ENCODE results near the gene LEKR1. TPM values are rescaled to one million over a fixed set of nuclear protein-coding genes. Genes with fewer than 3 reads are reported as not detected.

The LEKR1 gene
- polyA plus RNA-seq, 4 donors: 1.9 to 4.6 (median 2.4) TPM

- DNase-seq (ENCODE audit: low read depth in 4 of 4, low spot score in 2 of 4): no peak
Observed at GRCh38 chr3:157045238-157045850, 219.2 kb downstream of the LEKR1 start.

GRCh38 chr3:157046520-157046919 lies 220.4 kb downstream of the LEKR1 start:
- DNase-seq (ENCODE audit: low read depth in 4 of 4, low spot score in 2 of 4): no peak

GRCh38 chr3:157051055-157051454 lies 224.9 kb downstream of the LEKR1 start:
- DNase-seq (ENCODE audit: low read depth in 4 of 4, low spot score in 2 of 4): no peak

- no peak for DNase-seq (ENCODE audit: low read depth in 4 of 4, low spot score in 2 of 4)
Observed at GRCh38 chr3:157051591-157051990, 225.4 kb downstream of the LEKR1 start.

GRCh38 chr3:157056035-157056434 lies 229.9 kb downstream of the LEKR1 start:
- DNase-seq (ENCODE audit: low read depth in 4 of 4, low spot score in 2 of 4): no peak

GRCh38 chr3:157058392-157059071 lies 232.4 kb downstream of the LEKR1 start:
- DNase-seq (ENCODE audit: low read depth in 4 of 4, low spot score in 2 of 4): no peak

- no peak for DNase-seq (ENCODE audit: low read depth in 4 of 4, low spot score in 2 of 4)
Observed at GRCh38 chr3:157059181-157059580, 233.0 kb downstream of the LEKR1 start.

GRCh38 chr3:157059661-157060060 lies 233.5 kb downstream of the LEKR1 start:
- DNase-seq (ENCODE audit: low read depth in 4 of 4, low spot score in 2 of 4): no peak

- no peak for DNase-seq (ENCODE audit: low read depth in 4 of 4, low spot score in 2 of 4)
Observed at GRCh38 chr3:157061265-157061664, 235.1 kb downstream of the LEKR1 start.

GRCh38 chr3:157063469-157063868 lies 237.3 kb downstream of the LEKR1 start:
- no peak for DNase-seq (ENCODE audit: low read depth in 4 of 4, low spot score in 2 of 4)

GRCh38 chr3:157063926-157064325 lies 237.8 kb downstream of the LEKR1 start:
- DNase-seq (ENCODE audit: low read depth in 4 of 4, low spot score in 2 of 4): no peak

- DNase-seq (ENCODE audit: low read depth in 4 of 4, low spot score in 2 of 4): no peak
Observed at GRCh38 chr3:157064402-157064801, 238.2 kb downstream of the LEKR1 start.

- DNase-seq (ENCODE audit: low read depth in 4 of 4, low spot score in 2 of 4): no peak
Observed at GRCh38 chr3:157065201-157065600, 239.0 kb downstream of the LEKR1 start.

GRCh38 chr3:157066335-157067098 lies 240.4 kb downstream of the LEKR1 start:
- DNase-seq (ENCODE audit: low read depth in 4 of 4, low spot score in 2 of 4): no peak

GRCh38 chr3:157067114-157067513 lies 241.0 kb downstream of the LEKR1 start:
- DNase-seq (ENCODE audit: low read depth in 4 of 4, low spot score in 2 of 4): no peak

- DNase-seq (ENCODE audit: low read depth in 4 of 4, low spot score in 2 of 4): no peak
Observed at GRCh38 chr3:157069406-157069805, 243.3 kb downstream of the LEKR1 start.

- no peak for DNase-seq (ENCODE audit: low read depth in 4 of 4, low spot score in 2 of 4)
Observed at GRCh38 chr3:157069846-157070677, 243.9 kb downstream of the LEKR1 start.

GRCh38 chr3:157070678-157070999 lies 244.5 kb downstream of the LEKR1 start:
- DNase-seq (ENCODE audit: low read depth in 4 of 4, low spot score in 2 of 4): no peak

- no peak for DNase-seq (ENCODE audit: low read depth in 4 of 4, low spot score in 2 of 4)
Observed at GRCh38 chr3:157071744-157072525, 245.8 kb downstream of the LEKR1 start.

- DNase-seq (ENCODE audit: low read depth in 4 of 4, low spot score in 2 of 4): no peak
Observed at GRCh38 chr3:157073810-157074209, 247.7 kb downstream of the LEKR1 start.
